Gastrocnemius medialis (tissue), 4 donors: ENCODE data around the gene RTTN. TPM values are rescaled to one million over a fixed set of nuclear protein-coding genes. Genes with fewer than 3 reads are reported as not detected.

ENCODE experiments used
- ATAC-seq, 2 donors: fragments of 150-250 bp; one replicate each; pipeline ENCODE4 v1.9.1; 2016
- DNase-seq, 2 donors: peaks; one replicate each; pipeline ENCODE4 v3.0.0-alpha.2; 2019
- H3K27ac ChIP-seq, 4 donors: fragments of 200-600 bp; sonication (generic); 1 replicate in 1 of 4; 2 replicates in 3 of 4; pipeline ENCODE4 v1.5.1; 2016 to 2018; ENCODE audit warnings: mild to moderate bottlenecking in 2 of 4, moderate library complexity in 1 of 4
- H3K27me3 ChIP-seq, 3 donors: fragments of 200-600 bp; sonication (generic) in 2 of 3; 1 replicate in 1 of 3; 2 replicates in 2 of 3; pipeline versions ENCODE4 v1.5.1 to v1.6.0; 2016 to 2019; ENCODE audit warnings: mild to moderate bottlenecking in 1 of 3, moderate library complexity in 1 of 3
- H3K36me3 ChIP-seq, 2 donors: fragments of 200-600 bp; sonication (generic) in 1 of 2; one replicate each; pipeline ENCODE4 v1.5.1; 2017 to 2018
- H3K4me1 ChIP-seq, 2 donors: fragments of 200-600 bp; sonication (generic) in 1 of 2; one replicate each; pipeline ENCODE4 v1.5.1; 2016 to 2017; ENCODE audit warnings: mild to moderate bottlenecking in 2 of 2
- H3K4me3 ChIP-seq, 4 donors: fragments of 200-600 bp; sonication (generic) in 3 of 4; 1 replicate in 1 of 4; 2 replicates in 3 of 4; pipeline ENCODE4 v1.5.1; 2016 to 2019; ENCODE audit warnings: mild to moderate bottlenecking in 2 of 4
- H3K9me3 ChIP-seq, 3 donors: fragments of 200-600 bp; sonication (generic) in 2 of 3; 1 replicate in 1 of 3; 2 replicates in 2 of 3; pipeline ENCODE4 v1.5.1; 2016 to 2019
- CTCF ChIP-seq, 5 experiments: fragments of 450-650 bp in 3 of 5; fragments of 200-600 bp in 2 of 5; sonication (generic) in 2 of 5; IDR thresholded peaks in 4 of 5; conservative IDR thresholded peaks in 1 of 5; 1 replicate in 4 of 5; 2 replicates in 1 of 5; pipeline ENCODE4 v1.5.1; 2016 to 2019; ENCODE audit warnings: antibody characterized with exemption in 5 of 5, mild to moderate bottlenecking in 3 of 5, moderate library complexity in 3 of 5
- POLR2A ChIP-seq, 2 donors: fragments of 450-650 bp; IDR thresholded peaks; one replicate each; pipeline ENCODE4 v1.6.1; 2017; ENCODE audit warnings: antibody characterized with exemption in 2 of 2, mild to moderate bottlenecking in 2 of 2, moderate library complexity in 2 of 2
- in situ Hi-C, 4 donors: fragments of 200-750 bp; cut with MboI; loops; one replicate each; pipeline versions ENCODE4 v1.15.0 to v1.8.0; 2017; ENCODE audit warnings: low sequenced_read_pairs in 4 of 4
- intact Hi-C: fragments of 100-400 bp; cut with DNase I; formaldehyde crosslinking; loops from one replicate; pipeline ENCODE4 v1.15.1; 2023; ENCODE audit warnings: low total_unique reads
- total RNA-seq, 4 donors: library from RNA; depleted of rRNA; stranded (reverse); fragments of >200 nt; gene quantifications; one replicate each; pipeline versions ENCODE4 v1.1.0 to v1.2.3, GENCODE V29; 2016

The RTTN gene
- total RNA-seq, 4 donors from 2014 or later: 3.2 to 9.7 (median 4.9) TPM

GRCh38 chr18:70037431-70038061 is 167.9 kb downstream of the RTTN start:
- Histone ChIP-seq H3K36me3 (no peaks in the 10 kb centered on the region), H3K27ac (no peak overlapping the region), H3K4me1 (no peaks in the 10 kb centered on the region), H3K4me3 (no peak overlapping the region), H3K9me3 (no peaks in the 10 kb centered on the region), H3K27me3 (no peaks in the 10 kb centered on the region)
- DNase-seq: no peak
- ATAC-seq: no peak
- TF ChIP-seq POLR2A (IDR thresholded peaks at IDR 0.05) (no peak), CTCF (IDR thresholded peaks at IDR 0.05 in 4 of 5, conservative IDR thresholded peaks at IDR 0.05 in 1 of 5) (no peak)
- intact Hi-C loops: no loop called here
- in situ Hi-C loops: no loop called here

GRCh38 chr18:70036771-70037347 is 168.6 kb downstream of the RTTN start:
- TF ChIP-seq POLR2A (IDR thresholded peaks at IDR 0.05): no peak
- TF ChIP-seq CTCF (IDR thresholded peaks at IDR 0.05 in 4 of 5, conservative IDR thresholded peaks at IDR 0.05 in 1 of 5): no peak
- ATAC-seq: no peak
- no peak for DNase-seq
- intact Hi-C loops: no loop called here
- Histone ChIP-seq H3K9me3 (no peaks in the 10 kb centered on the region), H3K4me1 (no peaks in the 10 kb centered on the region), H3K27ac (no peak overlapping the region), H3K36me3 (no peaks in the 10 kb centered on the region), H3K27me3 (no peaks in the 10 kb centered on the region), H3K4me3 (no peak overlapping the region)
- in situ Hi-C loops: no loop called here

GRCh38 chr18:70036168-70036567 is 169.3 kb downstream of the RTTN start:
- Histone ChIP-seq H3K27me3 (no peaks in the 10 kb centered on the region), H3K9me3 (no peaks in the 10 kb centered on the region), H3K36me3 (no peaks in the 10 kb centered on the region), H3K4me3 (no peak overlapping the region), H3K4me1 (no peaks in the 10 kb centered on the region), H3K27ac (no peak overlapping the region)
- TF ChIP-seq POLR2A (IDR thresholded peaks at IDR 0.05): no peak
- TF ChIP-seq CTCF (IDR thresholded peaks at IDR 0.05 in 4 of 5, conservative IDR thresholded peaks at IDR 0.05 in 1 of 5): no peak
- ATAC-seq (no peak), DNase-seq (no peak)
- in situ Hi-C loops: no loop called here
- intact Hi-C loops: no loop called here

GRCh38 chr18:70031221-70031620 is 174.3 kb downstream of the RTTN start:
- H3K36me3 ChIP-seq: peaks cover 0 to 9% of the 10 kb centered on the region in 2 donors
- intact Hi-C loops: no loop called here
- no peak overlapping the region for H3K4me3 ChIP-seq
- DNase-seq: no peak
- H3K4me1 ChIP-seq: no peaks in the 10 kb centered on the region
- TF ChIP-seq POLR2A (IDR thresholded peaks at IDR 0.05): no peak
- no peak for TF ChIP-seq CTCF (IDR thresholded peaks at IDR 0.05 in 4 of 5, conservative IDR thresholded peaks at IDR 0.05 in 1 of 5)
- no peak for ATAC-seq
- no peaks in the 10 kb centered on the region for H3K9me3 ChIP-seq
- H3K27me3 ChIP-seq: no peaks in the 10 kb centered on the region
- H3K27ac ChIP-seq: no peak overlapping the region
- in situ Hi-C loops: no loop called here
